HEK293T (cell line): Measurements from ENCODE around the gene WDR64.

Source experiments
- BHLHE40 ChIP-seq: fragments of 450-650 bp; IDR thresholded peaks from 2 replicates; pipeline ENCODE4 v1.6.1; 2016; ENCODE audit warnings: mild to moderate bottlenecking, moderate library complexity, borderline replicate concordance
- FOXA1 ChIP-seq: fragments of 450-650 bp; IDR thresholded peaks from 2 replicates; pipeline ENCODE4 v1.6.1; 2016; ENCODE audit warnings: mild to moderate bottlenecking
- FOXK2 ChIP-seq: fragments of 450-650 bp; IDR thresholded peaks from 2 replicates; pipeline ENCODE4 v1.6.1; 2016; ENCODE audit warnings: mild to moderate bottlenecking
- HDGF ChIP-seq: fragments of 450-650 bp; IDR thresholded peaks from 2 replicates; pipeline ENCODE4 v1.6.1; 2017; ENCODE audit warnings: antibody characterized with exemption, borderline replicate concordance
- NFRKB ChIP-seq: fragments of 450-650 bp; IDR thresholded peaks from 2 replicates; pipeline ENCODE4 v1.6.1; 2016; ENCODE audit warnings: mild to moderate bottlenecking, moderate library complexity
- SP1 ChIP-seq: fragments of 450-650 bp; IDR thresholded peaks from 2 replicates; pipeline ENCODE4 v1.6.1; 2017
- SUZ12 ChIP-seq: fragments of 450-650 bp; IDR thresholded peaks from 2 replicates; pipeline ENCODE4 v1.6.1; 2016; ENCODE audit warnings: mild to moderate bottlenecking

DNA sequence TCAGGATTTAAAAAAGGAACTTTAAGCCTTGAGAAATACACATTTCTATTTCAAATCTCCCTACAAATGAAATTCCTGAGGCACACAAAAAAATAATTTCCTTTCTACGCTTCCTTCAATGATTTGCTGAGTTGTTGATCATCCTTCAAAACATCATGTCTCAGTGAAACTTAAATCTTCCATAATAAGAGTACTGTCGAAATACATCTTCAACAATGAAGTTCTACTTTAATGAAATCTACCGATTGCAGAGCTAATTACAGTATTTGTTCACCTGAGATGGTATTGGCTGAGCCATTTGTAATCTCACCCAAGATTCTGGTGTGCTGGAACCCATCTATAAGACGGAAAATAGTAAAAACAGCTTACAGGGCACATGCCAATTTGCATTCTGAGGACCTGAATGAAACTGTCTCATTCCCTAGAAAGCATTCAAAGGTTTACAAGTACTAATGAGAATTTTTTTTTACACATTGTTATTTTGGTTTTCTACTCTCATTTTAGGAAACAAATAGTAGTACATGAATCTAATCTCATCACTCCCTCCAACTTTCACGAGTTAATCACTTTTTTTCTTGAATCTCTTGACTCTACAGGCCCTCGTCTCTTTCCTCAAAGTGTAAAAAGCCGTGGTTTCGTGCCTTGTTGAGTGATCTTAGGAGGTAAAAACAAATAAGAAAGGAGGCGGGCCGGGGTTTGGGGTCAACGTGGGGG lies 13.0 kb upstream of the WDR64 start:
- TF ChIP-seq HDGF, result no peak
- TF ChIP-seq BHLHE40, result no peak
- no peak for TF ChIP-seq NFRKB
- TF ChIP-seq FOXK2, result no peak
- TF ChIP-seq SUZ12, result no peak
- TF ChIP-seq FOXA1, result no peak
- no peak for TF ChIP-seq SP1
